Uterus (tissue), 2 donors: ENCODE results near the gene DNAAF1.

Experiments used
- CTCF ChIP-seq, 4 experiments: fragments of 200-600 bp in 2 of 4; fragments of 450-650 bp in 2 of 4; sonication (generic) in 2 of 4; IDR thresholded peaks; one replicate each; pipeline ENCODE4 v1.5.1; 2016 to 2019; ENCODE audit warnings: antibody characterized with exemption in 4 of 4, mild to moderate bottlenecking in 2 of 4, moderate library complexity in 1 of 4
- POLR2A ChIP-seq, 2 donors: fragments of 450-650 bp; IDR thresholded peaks; one replicate each; pipeline ENCODE4 v1.6.1; 2016; ENCODE audit warnings: antibody characterized with exemption in 2 of 2, mild to moderate bottlenecking in 1 of 2, moderate library complexity in 1 of 2

- TF ChIP-seq CTCF (IDR thresholded peaks at IDR 0.05) = no peak
- no peak for TF ChIP-seq POLR2A (IDR thresholded peaks at IDR 0.05)
Observed at GRCh38 chr16:84195201-84196093, 50.3 kb downstream of the DNAAF1 start.
